Bone marrow (tissue), 2 donors: ENCODE measurements around the gene KLHL26.

ENCODE experiments used
- DNase-seq, 2 donors: peaks; one replicate each; lab custom pipeline; 2025; lab: John Stamatoyannopoulos, UW

Gene KLHL26

GRCh38 chr19:18612772-18613588 is 23.8 kb upstream of the KLHL26 start, which contains the start of gene TMEM59L:
Gene TMEM59L, plus strand, starts transcription at chr19:18612870. Its CDS starts 89 bp downstream, at chr19:18612959.
- no peak for DNase-seq

GRCh38 chr19:18613589-18614234 is 23.1 kb upstream of the KLHL26 start:
- no peak for DNase-seq

GRCh38 chr19:18616023-18616422 is 20.8 kb upstream of the KLHL26 start:
- DNase-seq, result no peak

- DNase-seq, result no peak
Observed at GRCh38 chr19:18617562-18617961, 19.3 kb upstream of the KLHL26 start.

GRCh38 chr19:18618236-18618635 is 18.6 kb upstream of the KLHL26 start:
- DNase-seq, result no peak

- no peak for DNase-seq
Observed at GRCh38 chr19:18620311-18620710, 16.5 kb upstream of the KLHL26 start.

GRCh38 chr19:18620902-18621301 is 15.9 kb upstream of the KLHL26 start:
- no peak for DNase-seq

GRCh38 chr19:18626906-18627305 is 9.9 kb upstream of the KLHL26 start:
- DNase-seq, result no peak

- no peak for DNase-seq
Observed at GRCh38 chr19:18629166-18630088, 7.4 kb upstream of the KLHL26 start.

- DNase-seq, result no peak
Observed at GRCh38 chr19:18633321-18633720, 3.5 kb upstream of the KLHL26 start.

GRCh38 chr19:18634612-18635297 is 2.1 kb upstream of the KLHL26 start:
- no peak for DNase-seq

- no peak for DNase-seq
Observed at GRCh38 chr19:18635831-18636182, 1.0 kb upstream of the KLHL26 start.

- DNase-seq, result peak; percentile 94 to 96
Observed at GRCh38 chr19:18636183-18636968, 452 bp upstream of the KLHL26 start.

GRCh38 chr19:18637673-18638630 is 1.1 kb downstream of the KLHL26 start:
- DNase-seq, result no peak

GRCh38 chr19:18639706-18640243 is 2.9 kb downstream of the KLHL26 start:
- no peak for DNase-seq

- peak; percentile 6 to 77 for DNase-seq
Observed at GRCh38 chr19:18644196-18645034, 7.6 kb downstream of the KLHL26 start.

GRCh38 chr19:18645035-18645511 is 8.2 kb downstream of the KLHL26 start:
- no peak for DNase-seq
